ENCODE data around the gene TMEM174. TPM values are rescaled to one million over a fixed set of nuclear protein-coding genes. Genes with fewer than 3 reads are reported as not detected.
"Not testable (repeated sequence)": the region's sequence is repeated elsewhere in the genome, so short reads cannot be mapped to it uniquely, and the experiment has no call there.

The TMEM174 gene
- total and polyA plus RNA-seq, 8 donors, result not detected

- Histone ChIP-seq H3K4me1 (peaks cover 4 to 8% (median 8%) of the 10 kb centered on the region in 4 donors), H3K4me3 (no peak overlapping the region), H3K27ac (no peak overlapping the region), H3K9me3 (peaks cover 0 to 25% (median 15%) of the 10 kb centered on the region in 4 donors), H3K27me3 (peaks cover 0 to 50% (median 0%) of the 10 kb centered on the region in 3 donors), H3K36me3 (no peaks in the 10 kb centered on the region)
- 62 to 90% (median 76%) methylated on average over 2 to 3 of the region's 3 CpGs for WGBS, 5 donors
- intact Hi-C loops (cut with DNase I; ENCODE audit: low total_unique reads), result no loop called here
- TF ChIP-seq POLR2AphosphoS5 (IDR thresholded peaks at IDR 0.05) (no peak), EP300 (IDR thresholded peaks at IDR 0.05) (no peak), POLR2A (IDR thresholded peaks at IDR 0.05) (no peak)
- TF ChIP-seq, protein P1, sequence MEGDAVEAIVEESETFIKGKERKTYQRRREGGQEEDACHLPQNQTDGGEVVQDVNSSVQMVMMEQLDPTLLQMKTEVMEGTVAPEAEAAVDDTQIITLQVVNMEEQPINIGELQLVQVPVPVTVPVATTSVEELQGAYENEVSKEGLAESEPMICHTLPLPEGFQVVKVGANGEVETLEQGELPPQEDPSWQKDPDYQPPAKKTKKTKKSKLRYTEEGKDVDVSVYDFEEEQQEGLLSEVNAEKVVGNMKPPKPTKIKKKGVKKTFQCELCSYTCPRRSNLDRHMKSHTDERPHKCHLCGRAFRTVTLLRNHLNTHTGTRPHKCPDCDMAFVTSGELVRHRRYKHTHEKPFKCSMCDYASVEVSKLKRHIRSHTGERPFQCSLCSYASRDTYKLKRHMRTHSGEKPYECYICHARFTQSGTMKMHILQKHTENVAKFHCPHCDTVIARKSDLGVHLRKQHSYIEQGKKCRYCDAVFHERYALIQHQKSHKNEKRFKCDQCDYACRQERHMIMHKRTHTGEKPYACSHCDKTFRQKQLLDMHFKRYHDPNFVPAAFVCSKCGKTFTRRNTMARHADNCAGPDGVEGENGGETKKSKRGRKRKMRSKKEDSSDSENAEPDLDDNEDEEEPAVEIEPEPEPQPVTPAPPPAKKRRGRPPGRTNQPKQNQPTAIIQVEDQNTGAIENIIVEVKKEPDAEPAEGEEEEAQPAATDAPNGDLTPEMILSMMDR (IDR thresholded peaks at IDR 0.05), result no peak
- DNase-seq, result no peak
Measured at GRCh38 chr5:73205305-73205704, 32.3 kb downstream of the TMEM174 start.

- H3K4me3 ChIP-seq; H3K27ac ChIP-seq; H3K36me3 ChIP-seq; intact Hi-C loops (cut with DNase I; ENCODE audit: low total_unique reads); DNase-seq; H3K4me1 ChIP-seq: not testable (repeated sequence)
- 5 to 16% (median 15%) methylated on average over 3 to 4 of the region's 4 CpGs for WGBS, 5 donors
- H3K9me3 ChIP-seq, result peaks cover 0 to 25% (median 15%) of the 10 kb centered on the region in 4 donors
- H3K27me3 ChIP-seq, result peaks cover 0 to 68% (median 0%) of the 10 kb centered on the region in 3 donors
Measured at GRCh38 chr5:73207239-73207638, 34.2 kb downstream of the TMEM174 start.

DNA sequence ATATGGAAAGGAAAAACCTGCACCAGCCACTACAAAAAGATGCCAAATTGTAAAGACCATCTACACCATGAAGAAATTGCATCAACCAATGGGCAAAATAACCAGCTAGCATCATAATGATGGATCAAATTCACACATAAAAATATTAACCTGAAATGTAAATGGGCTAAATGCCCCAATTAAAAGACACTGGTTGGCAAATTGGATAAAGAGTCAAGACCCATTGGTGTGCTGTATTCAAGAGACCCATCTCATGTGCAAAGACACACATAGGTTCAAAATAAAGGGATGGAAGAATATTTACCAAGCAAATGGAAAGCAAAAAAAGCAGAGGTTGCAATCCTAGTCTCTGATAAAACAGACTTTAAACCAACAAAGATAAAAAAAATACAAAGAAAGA lies 36.1 kb downstream of the TMEM174 start:
- H3K36me3 ChIP-seq; intact Hi-C loops (cut with DNase I; ENCODE audit: low total_unique reads); H3K4me3 ChIP-seq; DNase-seq; H3K4me1 ChIP-seq; H3K27ac ChIP-seq: not testable (repeated sequence)
- Histone ChIP-seq H3K27me3 (peaks cover 0 to 75% (median 8%) of the 10 kb centered on the region in 3 donors), H3K9me3 (peaks cover 0 to 30% (median 16%) of the 10 kb centered on the region in 4 donors)

DNA sequence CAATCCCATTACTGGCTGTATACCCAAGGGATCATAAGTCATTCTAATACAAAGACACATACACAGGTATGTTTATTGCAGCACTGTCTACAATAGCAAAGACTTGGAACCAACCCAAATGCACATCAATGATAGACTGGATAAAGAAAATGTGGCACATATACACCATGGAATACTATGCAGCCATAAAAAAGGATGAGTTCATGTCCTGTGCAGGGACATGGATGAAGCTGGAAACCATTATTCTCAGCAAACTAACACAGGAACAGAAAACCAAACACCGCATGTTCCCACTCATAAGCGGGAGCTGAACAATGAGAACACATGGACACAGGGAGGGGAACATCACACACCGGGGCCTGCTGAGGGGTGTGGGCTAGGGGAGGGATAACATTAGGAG lies 39.7 kb downstream of the TMEM174 start:
- intact Hi-C loops (cut with DNase I; ENCODE audit: low total_unique reads), result loop anchor here (10.0 kb wide), 1 partner anchor 232 kb away; the partner anchor contains the start of gene FOXD1

GRCh38 chr5:73213566-73213998 lies 40.6 kb downstream of the TMEM174 start:
- 44 to 58% (median 48%) methylated on average over 6 of the region's 6 CpGs for WGBS, 5 donors
- H3K36me3 ChIP-seq, result no peaks in the 10 kb centered on the region
- H3K4me3 ChIP-seq, result no peak overlapping the region
- no peak overlapping the region for H3K27ac ChIP-seq
- peaks cover 4 to 17% (median 14%) of the 10 kb centered on the region in 4 donors for H3K4me1 ChIP-seq
- H3K9me3 ChIP-seq, result peaks cover 0 to 19% (median 13%) of the 10 kb centered on the region in 4 donors
- TF ChIP-seq, protein P1 (IDR thresholded peaks at IDR 0.05), result no peak
- TF ChIP-seq EP300 (IDR thresholded peaks at IDR 0.05) (no peak), POLR2AphosphoS5 (IDR thresholded peaks at IDR 0.05) (no peak), POLR2A (IDR thresholded peaks at IDR 0.05) (no peak)
- intact Hi-C loops (cut with DNase I; ENCODE audit: low total_unique reads), result loop anchor here (10.0 kb wide), 1 partner anchor 231 kb away; the partner anchor contains the start of gene FOXD1
- DNase-seq, result no peak
- H3K27me3 ChIP-seq, result peaks cover 0 to 87% (median 46%) of the 10 kb centered on the region in 3 donors

More for the DNA sequence above, 39.7 kb downstream of the TMEM174 start:
- not testable (repeated sequence) for DNase-seq, H3K27ac ChIP-seq, H3K4me3 ChIP-seq, H3K36me3 ChIP-seq
- H3K27me3 ChIP-seq, result peaks cover 0 to 84% (median 41%) of the 10 kb centered on the region in 3 donors
- WGBS, 5 donors, result 93 to 98% (median 94%) methylated on average over 3 of the region's 3 CpGs
- peaks cover 0 to 26% (median 14%) of the 10 kb centered on the region in 4 donors for H3K9me3 ChIP-seq
- peaks cover 4 to 17% (median 14%) of the 10 kb centered on the region in 4 donors for H3K4me1 ChIP-seq

- peaks cover 0 to 88% (median 48%) of the 10 kb centered on the region in 3 donors for H3K27me3 ChIP-seq
- no peak overlapping the region for H3K4me3 ChIP-seq
- WGBS, 5 donors, result 41 to 56% (median 49%) methylated on average over 4 of the region's 4 CpGs
- no peak for TF ChIP-seq POLR2A (IDR thresholded peaks at IDR 0.05)
- TF ChIP-seq, protein P1 (IDR thresholded peaks at IDR 0.05), result no peak
- TF ChIP-seq EP300 (IDR thresholded peaks at IDR 0.05), result no peak
- no peak for TF ChIP-seq POLR2AphosphoS5 (IDR thresholded peaks at IDR 0.05)
- H3K9me3 ChIP-seq, result peaks cover 0 to 12% (median 10%) of the 10 kb centered on the region in 4 donors
- no peaks in the 10 kb centered on the region for H3K36me3 ChIP-seq
- peaks cover 4 to 17% (median 14%) of the 10 kb centered on the region in 4 donors for H3K4me1 ChIP-seq
- DNase-seq, result no peak
- H3K27ac ChIP-seq, result no peak overlapping the region
- intact Hi-C loops (cut with DNase I; ENCODE audit: low total_unique reads), result loop anchor here (10.0 kb wide), 1 partner anchor 230 kb away; the partner anchor contains the start of gene FOXD1
Measured at GRCh38 chr5:73214306-73214705, 41.3 kb downstream of the TMEM174 start.
